Liver (tissue), 9 donors: ENCODE results near the gene CDKN1A. TPM values are rescaled to one million over a fixed set of nuclear protein-coding genes. Genes with fewer than 3 reads are reported as not detected.

Source experiments
- DNase-seq: peaks from one replicate; pipeline ENCODE4 v3.0.0-alpha.2; 2017; ENCODE audit warnings: low spot score
- H3K27ac ChIP-seq, 2 donors: one replicate each; pipeline ENCODE4 v1.7.0; 2013; ENCODE audit warnings: inconsistent platforms in 2 of 2, low read length in 2 of 2, control low read depth in 1 of 2, low read depth in 1 of 2, mild to moderate bottlenecking in 1 of 2
- H3K27me3 ChIP-seq, 4 donors: one replicate each; pipeline versions ENCODE4 v1.6.1 to v1.7.0; 2013; ENCODE audit warnings: low read length in 3 of 4, inconsistent platforms in 1 of 4, mild to moderate bottlenecking in 1 of 4, moderate library complexity in 1 of 4; ENCODE audit not compliant: control insufficient read depth in 4 of 4, insufficient read depth in 4 of 4
- H3K36me3 ChIP-seq, 4 donors: one replicate each; pipeline versions ENCODE4 v1.6.1 to v1.7.0; 2013; ENCODE audit warnings: low read length in 3 of 4, mild to moderate bottlenecking in 3 of 4, low read depth in 1 of 4, moderate library complexity in 1 of 4; ENCODE audit not compliant: control insufficient read depth in 4 of 4, insufficient read depth in 3 of 4
- H3K4me1 ChIP-seq, 4 donors: one replicate each; pipeline versions ENCODE4 v1.6.1 to v1.7.0; 2013; ENCODE audit warnings: low read length in 3 of 4, mild to moderate bottlenecking in 3 of 4, moderate library complexity in 1 of 4; ENCODE audit not compliant: control insufficient read depth in 4 of 4, insufficient read depth in 4 of 4
- H3K4me3 ChIP-seq, 3 donors: one replicate each; pipeline versions ENCODE4 v1.6.1 to v1.7.0; 2013; ENCODE audit warnings: low read length in 3 of 3, control low read depth in 1 of 3, low read depth in 1 of 3, mild to moderate bottlenecking in 1 of 3
- H3K9ac ChIP-seq, 2 donors: one replicate each; pipeline ENCODE4 v1.7.0; 2013; ENCODE audit warnings: low read length in 2 of 2, mild to moderate bottlenecking in 2 of 2, moderate library complexity in 2 of 2, control low read depth in 1 of 2, low read depth in 1 of 2
- H3K9me3 ChIP-seq, 4 donors: one replicate each; pipeline versions ENCODE4 v1.6.1 to v1.7.0; 2013; ENCODE audit warnings: low read length in 3 of 4; ENCODE audit not compliant: control insufficient read depth in 4 of 4
- CTCF ChIP-seq: fragments of 150-350 bp; IDR thresholded peaks from 2 replicates; pipeline ENCODE4 v1.5.1; 2017; ENCODE audit warnings: improper control_type of control experiment, low read depth, low read length; ENCODE audit not compliant: missing input control
- EGR1 ChIP-seq, 2 donors: IDR thresholded peaks; 2 replicates each; pipeline ENCODE4 v1.6.1; 2016 to 2018; ENCODE audit warnings: antibody characterized with exemption in 2 of 2, low read depth in 2 of 2
- FOXA1 ChIP-seq: IDR thresholded peaks from 2 replicates; pipeline ENCODE4 v1.6.1; 2016; ENCODE audit warnings: antibody characterized with exemption
- FOXA2 ChIP-seq: IDR thresholded peaks from 2 replicates; pipeline ENCODE4 v1.6.1; 2016; ENCODE audit warnings: antibody characterized with exemption
- GABPA ChIP-seq, 2 donors: IDR thresholded peaks in 1 of 2; conservative IDR thresholded peaks in 1 of 2; 2 replicates each; pipeline ENCODE4 v1.6.1; 2016; ENCODE audit warnings: antibody characterized with exemption in 2 of 2, mild to moderate bottlenecking in 1 of 2, moderate library complexity in 1 of 2
- HNF4A ChIP-seq, 2 donors: conservative IDR thresholded peaks; 2 replicates each; pipeline ENCODE4 v1.6.1; 2016; ENCODE audit warnings: antibody characterized with exemption in 2 of 2, mild to moderate bottlenecking in 2 of 2
- JUND ChIP-seq, 2 donors: IDR thresholded peaks; 2 replicates each; pipeline ENCODE4 v1.6.1; 2016; ENCODE audit warnings: antibody characterized with exemption in 2 of 2
- MAX ChIP-seq: IDR thresholded peaks from 2 replicates; pipeline ENCODE4 v1.6.1; 2016; ENCODE audit warnings: antibody characterized with exemption
- NR2F2 ChIP-seq: IDR thresholded peaks from 2 replicates; pipeline ENCODE4 v1.6.1; 2016; ENCODE audit warnings: antibody characterized with exemption
- RAD21 ChIP-seq, 2 donors: IDR thresholded peaks; 2 replicates each; pipeline ENCODE4 v1.6.1; 2016; ENCODE audit warnings: antibody characterized with exemption in 2 of 2, mild to moderate bottlenecking in 2 of 2
- SP1 ChIP-seq: IDR thresholded peaks from 2 replicates; pipeline ENCODE4 v1.6.1; 2018; ENCODE audit warnings: antibody characterized with exemption, mild to moderate bottlenecking
- TAF1 ChIP-seq: conservative IDR thresholded peaks from 2 replicates; pipeline ENCODE4 v1.6.1; 2016; ENCODE audit warnings: antibody characterized with exemption, mild to moderate bottlenecking
- YY1 ChIP-seq: IDR thresholded peaks from 2 replicates; pipeline ENCODE4 v1.6.1; 2016; ENCODE audit warnings: antibody characterized with exemption, mild to moderate bottlenecking
- WGBS: extraction: QIAGEN DNeasy Blood & Tissue Kit; methylation state at CpG from one replicate; pipeline ENCODE4 v1.1.7; 2013; 5-methylcytosine and 5-hydroxymethylcytosine counted together
- polyA plus RNA-seq, 2 donors: library from polyadenylated mRNA; stranded (reverse) in 1 of 2; unstranded in 1 of 2; fragments of 200-250 nt in 1 of 2; fragments of >200 nt in 1 of 2; fragmentation: Nextera tagmentation in 1 of 2; extraction: Ambion mirVana in 1 of 2; gene quantifications; one replicate each; pipeline versions ENCODE4 v1.2.1 to v1.2.3, GENCODE V29; 2013 to 2015
- total RNA-seq, 2 donors: library from RNA; depleted of rRNA; stranded (reverse); fragments of >200 nt; gene quantifications; one replicate each; pipeline ENCODE4 v1.2.3, GENCODE V29; 2014
- TF ChIP-seq, protein P1 (sequence below): IDR thresholded peaks from 2 replicates; pipeline ENCODE4 v1.6.1; 2016; ENCODE audit warnings: antibody characterized with exemption, mild to moderate bottlenecking
- TF ChIP-seq, protein P2 (sequence below): IDR thresholded peaks from 2 replicates; pipeline ENCODE4 v1.6.1; 2016; ENCODE audit warnings: antibody characterized with exemption
- TF ChIP-seq, protein P3 (sequence below): IDR thresholded peaks from 2 replicates; pipeline ENCODE4 v1.6.1; 2016; ENCODE audit warnings: antibody characterized with exemption
- donor health status: healthy.
- donor health status: healthy.
- donor health status: healthy.
- donor health status: healthy.
- donor health status: healthy.

The CDKN1A gene
- total and polyA plus RNA-seq, 4 donors, result 3.2 to 41.7 (median 20.5) TPM

DNA sequence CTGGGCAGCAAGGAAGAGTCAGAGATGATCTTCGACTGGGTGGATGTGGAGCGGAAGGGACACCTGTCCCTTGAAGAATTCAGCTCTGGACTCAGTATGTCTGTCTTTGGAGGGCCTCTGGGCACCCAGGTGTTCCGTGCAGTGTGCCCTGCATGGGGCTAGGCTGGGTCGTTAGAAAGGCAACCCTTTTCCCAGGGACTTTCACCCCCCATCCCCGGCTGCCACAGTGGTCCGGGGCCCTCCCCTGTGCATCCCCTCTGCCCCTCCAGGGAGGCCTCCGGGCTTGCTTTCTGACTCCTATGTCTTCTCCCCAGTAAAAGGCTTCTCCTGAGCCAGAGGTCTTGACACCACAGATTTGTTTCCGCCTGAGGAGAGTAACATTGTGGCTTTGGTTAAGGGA, 35.3 kb downstream of the CDKN1A start:
- Histone ChIP-seq H3K27ac (no peak overlapping the region), H3K9ac (no peak overlapping the region), H3K36me3 (no peaks in the 10 kb centered on the region), H3K9me3 (no peaks in the 10 kb centered on the region), H3K4me1 (no peaks in the 10 kb centered on the region), H3K4me3 (no peak overlapping the region), H3K27me3 (no peaks in the 10 kb centered on the region)
- no peak for DNase-seq
- WGBS, result 91% methylated on average over 8 of the region's 8 CpGs
- TF ChIP-seq GABPA (IDR thresholded peaks at IDR 0.05 in 1 of 2, conservative IDR thresholded peaks at IDR 0.05 in 1 of 2) (no peak), FOXA2 (no peak), SP1 (no peak), EGR1 (IDR thresholded peaks at IDR 0.05; ENCODE audit: low read depth in 2 of 2) (no peak), CTCF (no peak), RAD21 (IDR thresholded peaks at IDR 0.05) (no peak), FOXA1 (no peak), JUND (IDR thresholded peaks at IDR 0.05) (no peak), YY1 (no peak)
- TF ChIP-seq, protein P1, sequence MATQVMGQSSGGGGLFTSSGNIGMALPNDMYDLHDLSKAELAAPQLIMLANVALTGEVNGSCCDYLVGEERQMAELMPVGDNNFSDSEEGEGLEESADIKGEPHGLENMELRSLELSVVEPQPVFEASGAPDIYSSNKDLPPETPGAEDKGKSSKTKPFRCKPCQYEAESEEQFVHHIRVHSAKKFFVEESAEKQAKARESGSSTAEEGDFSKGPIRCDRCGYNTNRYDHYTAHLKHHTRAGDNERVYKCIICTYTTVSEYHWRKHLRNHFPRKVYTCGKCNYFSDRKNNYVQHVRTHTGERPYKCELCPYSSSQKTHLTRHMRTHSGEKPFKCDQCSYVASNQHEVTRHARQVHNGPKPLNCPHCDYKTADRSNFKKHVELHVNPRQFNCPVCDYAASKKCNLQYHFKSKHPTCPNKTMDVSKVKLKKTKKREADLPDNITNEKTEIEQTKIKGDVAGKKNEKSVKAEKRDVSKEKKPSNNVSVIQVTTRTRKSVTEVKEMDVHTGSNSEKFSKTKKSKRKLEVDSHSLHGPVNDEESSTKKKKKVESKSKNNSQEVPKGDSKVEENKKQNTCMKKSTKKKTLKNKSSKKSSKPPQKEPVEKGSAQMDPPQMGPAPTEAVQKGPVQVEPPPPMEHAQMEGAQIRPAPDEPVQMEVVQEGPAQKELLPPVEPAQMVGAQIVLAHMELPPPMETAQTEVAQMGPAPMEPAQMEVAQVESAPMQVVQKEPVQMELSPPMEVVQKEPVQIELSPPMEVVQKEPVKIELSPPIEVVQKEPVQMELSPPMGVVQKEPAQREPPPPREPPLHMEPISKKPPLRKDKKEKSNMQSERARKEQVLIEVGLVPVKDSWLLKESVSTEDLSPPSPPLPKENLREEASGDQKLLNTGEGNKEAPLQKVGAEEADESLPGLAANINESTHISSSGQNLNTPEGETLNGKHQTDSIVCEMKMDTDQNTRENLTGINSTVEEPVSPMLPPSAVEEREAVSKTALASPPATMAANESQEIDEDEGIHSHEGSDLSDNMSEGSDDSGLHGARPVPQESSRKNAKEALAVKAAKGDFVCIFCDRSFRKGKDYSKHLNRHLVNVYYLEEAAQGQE, result no peak

DNA sequence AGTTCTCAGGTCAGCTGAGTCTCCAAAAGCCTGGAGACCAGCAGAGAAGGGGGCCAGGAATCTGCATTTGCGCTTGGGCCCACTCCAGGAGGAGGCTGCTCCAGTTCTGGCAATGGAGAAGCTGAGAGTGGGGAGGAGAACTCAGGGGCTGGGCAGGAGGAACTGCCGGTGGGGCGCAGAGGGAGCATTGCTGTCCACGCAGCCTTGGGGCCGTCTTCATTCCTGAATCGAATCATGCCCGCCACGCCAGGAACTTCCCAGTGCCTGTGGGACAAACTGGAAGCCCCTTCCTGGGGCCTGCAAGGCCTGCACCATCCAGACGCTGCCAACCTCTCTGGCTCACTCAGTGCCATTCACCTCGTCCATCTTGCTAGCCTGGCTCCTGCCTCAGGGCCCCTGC, 36.0 kb downstream of the CDKN1A start:
- Histone ChIP-seq H3K4me1 (no peaks in the 10 kb centered on the region), H3K9me3 (no peaks in the 10 kb centered on the region), H3K27ac (no peak overlapping the region), H3K36me3 (no peaks in the 10 kb centered on the region), H3K9ac (no peak overlapping the region), H3K27me3 (no peaks in the 10 kb centered on the region), H3K4me3 (no peak overlapping the region)
- 89% methylated on average over 10 of the region's 10 CpGs for WGBS
- DNase-seq, result no peak
- no peak for TF ChIP-seq YY1
- no peak for TF ChIP-seq SP1
- TF ChIP-seq, protein P2, sequence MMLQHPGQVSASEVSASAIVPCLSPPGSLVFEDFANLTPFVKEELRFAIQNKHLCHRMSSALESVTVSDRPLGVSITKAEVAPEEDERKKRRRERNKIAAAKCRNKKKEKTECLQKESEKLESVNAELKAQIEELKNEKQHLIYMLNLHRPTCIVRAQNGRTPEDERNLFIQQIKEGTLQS, result no peak
- no peak for TF ChIP-seq HNF4A (conservative IDR thresholded peaks at IDR 0.05)
- TF ChIP-seq MAX, result no peak
- no peak for TF ChIP-seq NR2F2

GRCh38 chr6:36715469-36715868, 37.0 kb downstream of the CDKN1A start:
- Histone ChIP-seq H3K4me1 (no peaks in the 10 kb centered on the region), H3K27me3 (no peaks in the 10 kb centered on the region), H3K4me3 (no peak overlapping the region), H3K9ac (no peak overlapping the region), H3K36me3 (no peaks in the 10 kb centered on the region), H3K27ac (no peak overlapping the region), H3K9me3 (no peaks in the 10 kb centered on the region)
- WGBS, result 88% methylated on average over 7 of the region's 7 CpGs
- no peak for DNase-seq
- no peak for TF ChIP-seq MAX
- TF ChIP-seq, protein P3, sequence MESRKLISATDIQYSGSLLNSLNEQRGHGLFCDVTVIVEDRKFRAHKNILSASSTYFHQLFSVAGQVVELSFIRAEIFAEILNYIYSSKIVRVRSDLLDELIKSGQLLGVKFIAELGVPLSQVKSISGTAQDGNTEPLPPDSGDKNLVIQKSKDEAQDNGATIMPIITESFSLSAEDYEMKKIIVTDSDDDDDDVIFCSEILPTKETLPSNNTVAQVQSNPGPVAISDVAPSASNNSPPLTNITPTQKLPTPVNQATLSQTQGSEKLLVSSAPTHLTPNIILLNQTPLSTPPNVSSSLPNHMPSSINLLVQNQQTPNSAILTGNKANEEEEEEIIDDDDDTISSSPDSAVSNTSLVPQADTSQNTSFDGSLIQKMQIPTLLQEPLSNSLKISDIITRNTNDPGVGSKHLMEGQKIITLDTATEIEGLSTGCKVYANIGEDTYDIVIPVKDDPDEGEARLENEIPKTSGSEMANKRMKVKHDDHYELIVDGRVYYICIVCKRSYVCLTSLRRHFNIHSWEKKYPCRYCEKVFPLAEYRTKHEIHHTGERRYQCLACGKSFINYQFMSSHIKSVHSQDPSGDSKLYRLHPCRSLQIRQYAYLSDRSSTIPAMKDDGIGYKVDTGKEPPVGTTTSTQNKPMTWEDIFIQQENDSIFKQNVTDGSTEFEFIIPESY, result no peak
- no peak for TF ChIP-seq TAF1
- TF ChIP-seq YY1, result no peak
- TF ChIP-seq FOXA1, result no peak
- TF ChIP-seq GABPA (IDR thresholded peaks at IDR 0.05 in 1 of 2, conservative IDR thresholded peaks at IDR 0.05 in 1 of 2), result no peak
- TF ChIP-seq JUND (IDR thresholded peaks at IDR 0.05), result no peak
- TF ChIP-seq NR2F2, result no peak
- TF ChIP-seq, protein P1, result no peak
- no peak for TF ChIP-seq HNF4A (conservative IDR thresholded peaks at IDR 0.05)
- no peak for TF ChIP-seq RAD21 (IDR thresholded peaks at IDR 0.05)
